Measurements from ENCODE around the gene AKR7A3.
"Not testable (repeated sequence)": the region's sequence is repeated elsewhere in the genome, so short reads cannot be mapped to it uniquely, and the experiment has no call there.

The AKR7A3 gene

GRCh38 chr1:19272064-19272463, 16.5 kb downstream of the AKR7A3 start:
- no peak for TF ChIP-seq EZH2phosphoT487 (IDR thresholded peaks at IDR 0.05; ENCODE audit: borderline replicate concordance, low read length)
- TF ChIP-seq CTCF (IDR thresholded peaks at IDR 0.05; ENCODE audit: low read depth, low read length, poor library complexity, severe bottlenecking): no peak
- H3K4me2 ChIP-seq (ENCODE audit: low read length): no peak overlapping the region

GRCh38 chr1:19270343-19270730, 18.2 kb downstream of the AKR7A3 start:
- H3K4me3 ChIP-seq (ENCODE audit: low read length); H3K4me2 ChIP-seq (ENCODE audit: low read length); H3K9me3 ChIP-seq (ENCODE audit: control insufficient read depth, insufficient read depth, low read length); H3K4me1 ChIP-seq (ENCODE audit: control insufficient read depth, low read length); H3F3A ChIP-seq (ENCODE audit: control insufficient read depth, insufficient read depth); H3K9me2 ChIP-seq (replicated peaks; ENCODE audit: control insufficient read depth, low read length); H3K79me2 ChIP-seq (ENCODE audit: control insufficient read depth, low read length); H3K27ac ChIP-seq (ENCODE audit: low read depth, low read length); H3K36me3 ChIP-seq (ENCODE audit: control insufficient read depth, low read length); H3K27me3 ChIP-seq (ENCODE audit: control insufficient read depth, low read length); H4K20me1 ChIP-seq (ENCODE audit: control insufficient read depth, insufficient read depth, low read depth, low read length): not testable (repeated sequence)

More at GRCh38 chr1:19272064-19272463, 16.5 kb downstream of the AKR7A3 start:
- no peak overlapping the region for H3K4me3 ChIP-seq (ENCODE audit: low read length)
- no peaks in the 10 kb centered on the region for H3F3A ChIP-seq (ENCODE audit: control insufficient read depth, insufficient read depth)
- no peaks in the 10 kb centered on the region for H3K27me3 ChIP-seq (ENCODE audit: control insufficient read depth, low read length)
- no peaks in the 10 kb centered on the region for H3K4me1 ChIP-seq (ENCODE audit: control insufficient read depth, low read length)
- H3K9me3 ChIP-seq (ENCODE audit: control insufficient read depth, insufficient read depth, low read length): peaks cover 5% of the 10 kb centered on the region; the same call in 1 of the 2 replicates
- no peaks in the 10 kb centered on the region for H3K36me3 ChIP-seq (ENCODE audit: control insufficient read depth, low read length)
- no peaks in the 10 kb centered on the region for H3K79me2 ChIP-seq (ENCODE audit: control insufficient read depth, low read length)
- H4K20me1 ChIP-seq (ENCODE audit: control insufficient read depth, insufficient read depth, low read depth, low read length): no peaks in the 10 kb centered on the region
- H3K27ac ChIP-seq (ENCODE audit: low read depth, low read length): no peak overlapping the region
- H3K9me2 ChIP-seq (replicated peaks; ENCODE audit: control insufficient read depth, low read length): no peaks in the 10 kb centered on the region

GRCh38 chr1:19269427-19270342, 18.9 kb downstream of the AKR7A3 start:
- H3F3A ChIP-seq (ENCODE audit: control insufficient read depth, insufficient read depth); H3K79me2 ChIP-seq (ENCODE audit: control insufficient read depth, low read length); H3K4me2 ChIP-seq (ENCODE audit: low read length); H3K36me3 ChIP-seq (ENCODE audit: control insufficient read depth, low read length); H3K9me3 ChIP-seq (ENCODE audit: control insufficient read depth, insufficient read depth, low read length); H4K20me1 ChIP-seq (ENCODE audit: control insufficient read depth, insufficient read depth, low read depth, low read length); H3K27me3 ChIP-seq (ENCODE audit: control insufficient read depth, low read length); H3K4me1 ChIP-seq (ENCODE audit: control insufficient read depth, low read length); H3K27ac ChIP-seq (ENCODE audit: low read depth, low read length); H3K9me2 ChIP-seq (replicated peaks; ENCODE audit: control insufficient read depth, low read length); H3K4me3 ChIP-seq (ENCODE audit: low read length): not testable (repeated sequence)

- no peak for TF ChIP-seq EZH2phosphoT487 (IDR thresholded peaks at IDR 0.05; ENCODE audit: borderline replicate concordance, low read length)
- no peak for TF ChIP-seq CTCF (IDR thresholded peaks at IDR 0.05; ENCODE audit: low read depth, low read length, poor library complexity, severe bottlenecking)
- no peaks in the 10 kb centered on the region for H4K20me1 ChIP-seq (ENCODE audit: control insufficient read depth, insufficient read depth, low read depth, low read length)
- H3K27me3 ChIP-seq (ENCODE audit: control insufficient read depth, low read length): no peaks in the 10 kb centered on the region
Measured at GRCh38 chr1:19268445-19268844, 20.1 kb downstream of the AKR7A3 start.

More at GRCh38 chr1:19268445-19268844, 20.1 kb downstream of the AKR7A3 start:
- Histone ChIP-seq H3K9me3 (ENCODE audit: control insufficient read depth, insufficient read depth, low read length) (no peaks in the 10 kb centered on the region; the same call in 1 of the 2 replicates), H3F3A (ENCODE audit: control insufficient read depth, insufficient read depth) (peaks cover 4% of the 10 kb centered on the region; the same call in 1 of the 2 replicates), H3K36me3 (ENCODE audit: control insufficient read depth, low read length) (no peaks in the 10 kb centered on the region), H3K4me1 (ENCODE audit: control insufficient read depth, low read length) (no peaks in the 10 kb centered on the region), H3K27ac (ENCODE audit: low read depth, low read length) (no peak overlapping the region), H3K4me2 (ENCODE audit: low read length) (no peak overlapping the region), H3K9me2 (replicated peaks; ENCODE audit: control insufficient read depth, low read length) (no peaks in the 10 kb centered on the region), H3K4me3 (ENCODE audit: low read length) (no peak overlapping the region), H3K79me2 (ENCODE audit: control insufficient read depth, low read length) (no peaks in the 10 kb centered on the region)

Data from DOHH2 (cell line).